Superior temporal gyrus (tissue), 1 donor: ENCODE results near the gene SRGAP3.
A peak's percentile ranks its signal among the peaks of the same experiment; 100 is the strongest.

Experiments
- DNase-seq: peaks from one replicate; pipeline ENCODE4 v3.0.0-alpha.2; 2016; ENCODE audit errors: extremely low spot score

SRGAP3 gene

DNA sequence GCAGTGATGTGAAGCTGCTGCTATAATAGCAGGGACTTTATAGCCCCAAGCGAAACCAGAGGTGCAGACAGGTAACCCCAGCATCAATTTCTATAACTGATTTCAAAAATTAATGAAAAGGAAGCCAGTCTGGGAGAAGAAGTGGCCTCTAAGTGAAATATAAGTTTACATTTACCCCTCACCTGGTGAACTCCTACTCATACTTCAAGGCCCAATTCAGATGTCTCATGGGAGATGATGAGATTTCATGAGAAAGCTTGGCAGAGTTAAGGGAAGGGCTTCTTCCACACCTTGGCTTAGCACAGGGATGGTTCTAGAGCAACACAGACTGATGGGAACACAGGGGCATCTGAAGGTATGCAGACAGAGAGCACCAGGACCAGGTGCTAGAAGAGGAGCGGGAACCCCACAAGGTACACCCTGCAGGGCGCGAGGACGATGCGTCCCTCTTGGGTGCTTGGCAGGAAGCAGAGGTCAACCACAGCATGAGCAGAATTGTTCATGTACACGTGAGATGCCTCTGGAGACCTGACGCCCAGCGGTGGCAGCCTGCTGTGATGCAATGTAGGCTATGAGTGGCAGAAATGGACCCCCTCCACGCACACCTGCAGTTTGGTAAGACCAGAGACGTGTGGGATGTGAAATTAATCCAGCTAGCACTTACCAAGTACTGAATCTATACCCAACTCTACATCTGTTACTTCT, 102.9 kb downstream of the SRGAP3 start:
- no peak for DNase-seq

GRCh38 chr3:9143184-9143583, 106.3 kb downstream of the SRGAP3 start:
- DNase-seq, result no peak

DNA sequence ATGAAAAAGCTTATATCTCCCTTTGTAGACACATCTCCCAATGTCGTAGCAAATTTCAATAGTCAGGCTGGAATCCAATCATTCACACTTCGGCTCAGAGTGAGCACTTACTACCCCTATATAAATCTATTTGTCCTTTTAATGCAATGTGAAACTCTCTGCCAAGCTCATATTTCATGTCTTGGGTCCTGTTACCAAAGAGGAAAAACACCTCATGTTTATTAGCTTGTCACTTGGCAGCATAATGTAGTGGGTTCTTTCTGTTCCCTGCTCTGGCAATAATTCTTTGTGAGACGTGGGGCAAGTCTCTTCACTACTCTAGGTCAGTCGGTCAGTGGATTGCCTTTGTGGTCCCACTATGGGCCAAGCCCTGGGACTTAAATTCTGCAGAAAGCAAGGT, 107.1 kb downstream of the SRGAP3 start:
- DNase-seq, result no peak

- no peak for DNase-seq
Measured at GRCh38 chr3:9141928-9142289, 107.5 kb downstream of the SRGAP3 start.

DNA sequence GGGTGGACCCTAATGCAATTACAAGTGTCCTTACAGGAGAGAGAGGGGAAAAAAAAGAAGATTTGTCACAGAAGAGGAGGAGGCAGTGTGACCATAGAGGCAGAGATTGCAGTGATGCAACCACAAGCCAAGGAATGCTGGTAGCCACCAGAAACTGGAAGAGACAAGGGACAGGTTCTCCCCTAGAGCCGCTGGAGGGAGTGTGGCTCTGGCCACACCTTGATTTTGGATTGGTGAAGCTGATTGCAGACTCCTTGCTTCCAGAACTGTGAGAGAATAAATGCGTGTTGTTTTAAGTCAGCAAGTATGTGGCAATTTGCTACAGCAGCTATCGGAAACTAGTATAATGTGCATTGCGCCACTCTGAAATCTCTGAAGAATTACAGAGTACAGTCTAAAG, 110.1 kb downstream of the SRGAP3 start:
- no peak for DNase-seq

DNA sequence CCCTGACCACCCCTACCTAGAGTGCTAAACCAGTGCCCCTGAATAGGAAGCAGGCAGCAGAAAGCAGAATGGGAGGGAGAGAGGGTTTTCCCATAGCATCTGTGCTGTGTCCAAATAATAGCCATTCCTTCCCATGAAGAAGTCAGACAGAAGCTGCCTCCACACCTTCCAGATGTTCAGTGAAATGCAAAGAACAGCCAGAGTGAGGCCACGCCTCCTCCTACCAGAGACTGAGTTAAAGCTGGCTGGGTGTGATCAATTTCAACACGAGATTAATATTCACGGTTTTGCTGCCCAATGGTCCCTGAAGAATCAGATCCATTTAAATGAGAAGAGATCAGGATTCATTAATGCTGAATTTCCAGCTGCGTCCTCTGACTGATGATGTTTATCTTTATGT, 111.8 kb downstream of the SRGAP3 start:
- DNase-seq, result no peak

DNA sequence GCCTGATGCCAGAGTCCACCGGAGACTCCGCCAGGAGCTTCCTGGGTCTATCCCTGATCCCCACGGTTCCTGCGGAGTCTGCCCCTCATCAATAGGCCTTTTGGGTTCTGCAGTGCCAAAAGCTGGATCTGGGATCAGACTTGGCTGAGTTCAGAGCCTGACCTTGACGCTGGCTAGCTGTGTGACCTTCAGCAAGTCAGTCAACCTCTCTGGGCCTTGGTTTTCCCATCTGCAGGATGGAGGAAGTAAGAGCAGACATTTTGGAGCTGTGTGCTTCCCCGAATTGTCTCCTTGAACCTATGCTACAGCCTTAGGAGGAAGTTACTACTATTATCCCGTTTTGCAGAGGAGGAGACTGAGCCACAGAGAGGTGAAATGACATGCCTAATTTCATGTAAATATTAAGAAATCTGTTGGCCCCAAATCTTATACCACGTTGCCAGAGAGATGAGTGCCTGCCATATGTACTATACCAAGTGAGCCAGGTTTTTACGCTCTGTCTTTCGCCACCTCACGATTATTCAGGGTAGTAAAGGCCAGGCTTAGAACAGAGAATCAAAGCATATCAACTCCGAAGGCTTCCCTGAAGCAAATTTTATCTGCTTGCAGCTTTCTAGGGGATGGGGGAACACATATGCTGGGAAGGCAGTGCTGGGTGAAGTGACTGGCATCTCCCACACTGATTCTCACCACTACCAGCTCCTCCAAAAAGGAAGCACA, 112.5 kb downstream of the SRGAP3 start:
- no peak for DNase-seq

GRCh38 chr3:9135930-9136525, 113.4 kb downstream of the SRGAP3 start:
- no peak for DNase-seq

DNA sequence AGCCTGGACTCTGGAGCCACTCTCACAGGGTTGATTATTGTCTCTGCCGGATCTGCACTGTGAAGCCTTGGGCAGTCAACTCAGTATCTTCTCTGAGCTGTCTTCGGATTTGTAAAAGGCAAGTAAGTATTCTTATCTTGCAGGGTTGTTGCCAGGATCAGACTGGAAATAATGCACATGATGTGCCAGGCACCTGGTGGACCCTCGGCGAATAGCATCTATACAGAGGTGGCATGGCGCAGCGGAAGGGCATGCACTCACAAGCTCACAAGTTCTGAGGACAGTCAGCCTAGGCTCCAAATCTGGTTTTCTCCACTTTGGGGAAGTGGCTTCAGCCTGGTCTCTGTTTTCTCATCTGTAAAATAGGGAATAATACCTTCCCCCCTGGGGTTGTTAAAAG, 113.9 kb downstream of the SRGAP3 start:
- no peak for DNase-seq

DNA sequence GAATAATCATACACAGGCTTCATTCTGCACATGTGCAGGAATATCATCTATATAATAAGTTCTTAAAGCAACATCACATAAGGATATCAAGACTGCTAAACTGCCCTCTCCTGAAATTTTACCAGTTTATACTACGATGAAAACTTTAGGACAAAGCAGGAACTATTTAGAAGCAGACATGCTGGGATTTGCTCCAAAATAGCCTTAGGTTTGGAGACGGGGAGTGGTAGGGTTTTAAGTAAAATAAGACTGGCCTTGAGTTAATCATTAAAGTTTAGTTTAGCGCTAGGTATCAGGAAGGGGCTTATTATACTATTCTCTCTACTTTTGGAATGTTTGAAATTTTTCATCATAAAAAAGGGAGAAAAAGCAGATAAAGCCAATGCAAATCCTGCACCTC, 115.8 kb downstream of the SRGAP3 start:
- DNase-seq, result no peak

GRCh38 chr3:9130345-9131305, 118.8 kb downstream of the SRGAP3 start:
- DNase-seq, result no peak

DNA sequence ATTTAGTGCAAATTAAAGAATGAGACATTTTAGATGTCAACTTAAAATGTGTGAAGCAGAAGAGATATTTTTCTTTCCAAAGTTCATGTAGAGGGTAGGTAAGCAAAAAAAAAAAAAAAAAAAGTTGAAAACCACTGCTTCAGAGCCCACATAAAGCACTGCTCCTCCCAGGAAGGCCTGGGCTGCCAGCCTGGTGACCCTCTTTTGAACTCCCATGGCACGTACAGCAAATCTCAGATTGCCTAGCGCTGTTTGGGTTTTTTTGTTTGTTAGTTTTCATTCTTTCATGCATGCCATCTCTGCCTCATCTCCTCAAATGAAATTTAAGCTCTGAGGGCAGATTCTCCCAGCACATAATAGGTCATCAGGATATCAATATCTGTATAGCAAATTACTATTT, 120.1 kb downstream of the SRGAP3 start:
- no peak for DNase-seq

DNA sequence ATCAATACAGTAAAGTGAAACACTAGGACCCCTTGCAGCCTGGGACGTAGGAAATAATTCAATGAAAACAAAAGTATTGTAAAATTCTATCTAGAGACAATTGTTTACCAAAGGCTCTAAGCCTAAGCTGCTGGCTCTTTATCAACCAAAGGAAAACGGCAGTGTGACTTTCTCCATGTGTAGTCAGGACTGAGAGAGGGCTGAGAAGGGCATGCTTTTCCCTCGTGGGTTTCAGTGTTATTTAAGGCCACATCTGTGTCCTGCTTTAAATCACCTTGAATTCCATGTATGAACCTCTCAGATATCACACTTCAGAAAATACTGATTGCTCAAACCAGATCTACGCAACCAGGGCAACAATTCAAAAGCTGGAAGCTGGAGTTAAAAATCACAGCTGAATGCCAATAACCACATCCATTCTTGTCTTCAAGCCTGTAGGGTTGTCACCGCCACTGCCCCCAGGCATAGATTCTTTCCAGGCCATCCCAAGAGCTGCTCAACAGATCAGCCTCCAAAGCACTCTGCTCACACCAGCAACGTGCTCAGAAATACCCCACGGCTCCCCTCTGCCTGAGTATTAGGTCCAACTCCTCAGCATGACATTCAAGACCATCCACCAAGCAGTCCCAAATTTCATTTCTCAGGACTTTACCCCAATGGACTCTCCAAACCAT, 124.0 kb downstream of the SRGAP3 start:
- DNase-seq, result no peak

- no peak for DNase-seq
Measured at GRCh38 chr3:9124730-9125129, 124.7 kb downstream of the SRGAP3 start.

DNA sequence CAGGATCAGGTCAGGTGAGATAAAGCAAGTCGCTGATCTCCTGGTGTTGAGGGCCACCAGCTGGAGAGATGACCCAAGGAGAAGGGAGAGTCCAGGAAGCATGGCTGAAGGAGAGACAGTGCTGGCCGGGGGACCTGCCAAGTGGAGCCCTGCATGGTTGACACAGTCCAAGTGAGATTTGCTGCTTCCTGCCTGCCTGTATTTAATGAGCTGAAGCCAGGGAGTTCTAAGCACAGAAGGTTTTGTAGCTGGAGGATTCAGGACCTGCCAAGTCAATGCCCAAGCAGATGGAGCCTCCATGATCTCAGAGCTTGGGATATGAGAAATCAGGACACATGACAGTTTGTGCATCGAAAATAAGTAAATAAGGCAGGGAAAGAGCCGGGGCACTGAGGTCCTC, 125.6 kb downstream of the SRGAP3 start:
- no peak for DNase-seq

GRCh38 chr3:9122732-9123364, 126.6 kb downstream of the SRGAP3 start:
- DNase-seq, result no peak

DNA sequence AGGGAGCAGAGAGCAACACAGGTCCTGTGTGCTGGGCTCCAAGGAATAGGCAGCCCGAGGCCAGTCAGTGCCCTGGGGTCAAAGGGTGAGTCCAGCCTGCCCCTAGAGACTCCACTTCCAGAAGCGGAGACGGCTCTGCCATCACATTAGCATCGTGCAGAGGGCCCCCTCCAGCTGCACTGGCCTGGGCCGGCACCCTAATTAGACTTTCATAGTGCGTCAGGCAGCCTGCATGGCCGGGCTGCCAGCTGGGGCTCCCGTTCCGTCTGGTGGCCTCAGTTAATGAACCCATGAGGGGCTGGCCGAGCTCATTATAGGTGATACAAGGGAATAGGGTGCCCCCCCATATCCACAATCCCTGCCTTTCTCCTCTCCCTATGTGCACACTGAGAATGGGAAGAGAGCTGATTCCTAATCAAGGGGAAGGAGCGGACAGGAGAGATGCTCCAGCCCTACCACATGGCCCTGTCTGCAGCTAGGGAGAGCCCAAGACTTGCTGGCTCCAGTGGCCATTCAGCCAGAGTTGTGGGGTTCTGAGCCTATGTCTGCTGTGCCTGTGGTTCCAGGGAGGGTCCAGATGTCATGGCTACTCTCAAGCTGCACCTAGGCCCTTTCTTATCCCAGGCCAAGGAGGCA, 128.0 kb downstream of the SRGAP3 start:
- DNase-seq, result no peak

DNA sequence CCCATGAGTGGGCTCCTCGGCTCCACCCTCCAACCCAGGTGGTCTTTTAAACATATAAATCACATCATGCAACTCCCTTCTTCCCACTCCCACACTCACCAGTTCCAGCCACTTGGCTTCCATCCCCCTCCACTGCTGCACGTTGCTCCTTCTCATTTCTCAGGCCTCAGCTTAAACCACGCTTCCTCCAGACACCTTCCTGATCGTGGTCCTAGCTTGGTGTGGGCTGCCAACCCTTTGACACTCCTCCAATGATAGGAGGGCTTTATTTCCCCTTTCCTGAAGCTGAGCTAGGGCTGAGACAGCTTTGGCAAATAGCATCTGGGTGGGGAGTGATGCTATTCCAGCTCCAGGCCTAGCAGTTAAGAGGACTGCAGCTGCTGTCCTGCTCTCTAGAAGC, 130.1 kb downstream of the SRGAP3 start:
- no peak for DNase-seq

- DNase-seq, result no peak
Measured at GRCh38 chr3:9118222-9118621, 131.2 kb downstream of the SRGAP3 start.

- DNase-seq, result peak; percentile 62
Measured at GRCh38 chr3:9117220-9117619, 132.2 kb downstream of the SRGAP3 start.

- no peak for DNase-seq
Measured at GRCh38 chr3:9116336-9116735, 133.1 kb downstream of the SRGAP3 start.
